Keratinocyte (primary cell): ENCODE results near the gene SERBP1. TPM values are rescaled to one million over a fixed set of nuclear protein-coding genes. Genes with fewer than 3 reads are reported as not detected.
A peak's percentile ranks its signal among the peaks of the same experiment; 100 is the strongest.

Source experiments
- DNase-seq: peaks from one replicate; pipeline ENCODE4 v3.0.0-alpha.2; 2011; ENCODE audit warnings: low read depth, missing footprints, low spot score
- FAIRE-seq: peaks from 2 replicates; lab custom pipeline; 2011; peaks lifted over from hg19 to GRCh38; lab: Jason Lieb, UNC
- H2AFZ ChIP-seq: 2 replicates; pipeline ENCODE4 v1.6.0; 2012; ENCODE audit warnings: low read length, control low read depth, inconsistent platforms; ENCODE audit not compliant: control insufficient read depth
- H3K27ac ChIP-seq: 2 replicates; pipeline ENCODE4 v1.5.1; 2011; ENCODE audit warnings: low read length; ENCODE audit not compliant: control insufficient read depth, insufficient read depth
- H3K27me3 ChIP-seq: 3 replicates; pipeline ENCODE4 v1.6.0; 2011; ENCODE audit warnings: low read length; ENCODE audit not compliant: control insufficient read depth, insufficient read depth; ENCODE audit errors: extremely low read depth
- H3K36me3 ChIP-seq, 2 experiments: 2 replicates in 1 of 2; 3 replicates in 1 of 2; pipeline ENCODE4 v1.5.1; 2011; ENCODE audit warnings: low read length in 2 of 2, mild to moderate bottlenecking in 1 of 2; ENCODE audit not compliant: control insufficient read depth in 2 of 2, insufficient read depth in 2 of 2; ENCODE audit errors: extremely low read depth in 1 of 2
- H3K4me1 ChIP-seq: 3 replicates; pipeline ENCODE4 v1.5.1; 2011; ENCODE audit warnings: low read length; ENCODE audit not compliant: control insufficient read depth, insufficient read depth; ENCODE audit errors: extremely low read depth
- H3K4me2 ChIP-seq: 3 replicates; pipeline ENCODE4 v1.6.0; 2011; ENCODE audit warnings: low read depth, low read length; ENCODE audit not compliant: control insufficient read depth, insufficient read depth; ENCODE audit errors: extremely low read depth
- H3K4me3 ChIP-seq, 3 experiments: fragments of 200-600 bp in 1 of 3; sonication (generic) in 1 of 3; 2 replicates in 2 of 3; 3 replicates in 1 of 3; pipeline ENCODE4 v1.5.1; 2011 to 2016; ENCODE audit warnings: low read length in 3 of 3, mild to moderate bottlenecking in 3 of 3, control low read depth in 2 of 3, inconsistent platforms in 1 of 3, low read depth in 1 of 3, mixed read lengths in 1 of 3, mixed run types in 1 of 3, moderate library complexity in 1 of 3; ENCODE audit not compliant: control insufficient read depth in 2 of 3, insufficient read depth in 2 of 3; ENCODE audit errors: extremely low read depth in 1 of 3
- H3K79me2 ChIP-seq: 2 replicates; pipeline ENCODE4 v1.6.0; 2012; ENCODE audit warnings: low read length; ENCODE audit not compliant: control insufficient read depth, insufficient read depth
- H3K9ac ChIP-seq: 3 replicates; pipeline ENCODE4 v1.6.0; 2011; ENCODE audit warnings: low read length; ENCODE audit not compliant: control insufficient read depth, insufficient read depth; ENCODE audit errors: extremely low read depth
- H3K9me1 ChIP-seq: 3 replicates; pipeline ENCODE4 v1.6.0; 2011; ENCODE audit warnings: low read length; ENCODE audit not compliant: control insufficient read depth, insufficient read depth; ENCODE audit errors: extremely low read depth
- H3K9me3 ChIP-seq: 2 replicates; pipeline ENCODE4 v1.5.1; 2012; ENCODE audit warnings: low read depth, low read length; ENCODE audit not compliant: control insufficient read depth
- H4K20me1 ChIP-seq: 3 replicates; pipeline ENCODE4 v1.6.0; 2011; ENCODE audit warnings: low read length; ENCODE audit not compliant: control insufficient read depth, insufficient read depth; ENCODE audit errors: extremely low read depth
- CTCF ChIP-seq, 3 experiments: IDR thresholded peaks in 1 of 3; conservative IDR thresholded peaks in 1 of 3; optimal IDR thresholded peaks in 1 of 3; 2 replicates in 2 of 3; 3 replicates in 1 of 3; pipeline versions ENCODE3 to v1.5.1; 2011; ENCODE audit warnings: low read length in 3 of 3, mild to moderate bottlenecking in 3 of 3, moderate library complexity in 2 of 3, control low read depth in 1 of 3, inconsistent platforms in 1 of 3; ENCODE audit not compliant: insufficient read depth in 2 of 3; ENCODE audit errors: extremely low read depth in 1 of 3
- EZH2 ChIP-seq: IDR thresholded peaks from one replicate; pipeline ENCODE4 v1.6.1; 2012; ENCODE audit warnings: inconsistent platforms, mild to moderate bottlenecking, low read length, moderate library complexity
- dilution Hi-C: fragments of 300-500 bp; cut with MboI; formaldehyde crosslinking; loops from one replicate; pipeline ENCODE4 v1.7.0; 2020; ENCODE audit warnings: low sequenced_read_pairs; ENCODE audit not compliant: extremely low pct_ligation_motif_present
- polyA plus RNA-seq, 5 experiments: library from polyadenylated mRNA; depleted of rRNA in 3 of 5; stranded (reverse) in 3 of 5; stranded (forward) in 1 of 5; unstranded in 1 of 5; fragments of >200 nt; gene quantifications; 1 replicate in 1 of 5; 2 replicates in 3 of 5; 3 replicates in 1 of 5; pipeline versions ENCODE4 v1.2.1 to v1.2.3, GENCODE V29; 2011 to 2012; ENCODE audit warnings: missing spikeins in 2 of 5, low read depth in 1 of 5, low replicate concordance in 1 of 5

The SERBP1 gene
- polyA plus RNA-seq, 1 donor (not counting 4 experiments of a cell fraction or from before 2014, with no cell fraction given): 352 TPM

- Histone ChIP-seq H3K9me1 (no peaks in the 10 kb centered on the region), H3K4me1 (peaks cover 12% of the 10 kb centered on the region), H3K36me3 (no peaks in the 10 kb centered on the region), H3K9ac (no peak overlapping the region), H3K27ac (no peak overlapping the region), H3K4me3 (no peak overlapping the region), H3K4me2 (no peak overlapping the region), H2AFZ (no peak overlapping the region), H3K27me3 (no peaks in the 10 kb centered on the region), H3K9me3 (no peaks in the 10 kb centered on the region), H4K20me1 (no peaks in the 10 kb centered on the region), H3K79me2 (no peaks in the 10 kb centered on the region)
- DNase-seq (no peak), FAIRE-seq (no peak)
- TF ChIP-seq EZH2: no peak
- TF ChIP-seq CTCF (optimal IDR thresholded peaks at IDR 0.05 in 1 of 3, IDR thresholded peaks at IDR 0.05 in 1 of 3, conservative IDR thresholded peaks at IDR 0.05 in 1 of 3; ENCODE audit: extremely low read depth in 1 of 3, insufficient read depth in 2 of 3, low read length in 3 of 3): no peak
- dilution Hi-C loops: no loop called here
Observed at GRCh38 chr1:67472056-67472455, 41.9 kb upstream of the SERBP1 start.

- no peak overlapping the region for H2AFZ ChIP-seq
- FAIRE-seq: peak; percentile 77
- no peak overlapping the region for H3K27ac ChIP-seq
- dilution Hi-C loops: no loop called here
- no peaks in the 10 kb centered on the region for H3K9me3 ChIP-seq
- no peaks in the 10 kb centered on the region for H4K20me1 ChIP-seq
- H3K9me1 ChIP-seq: no peaks in the 10 kb centered on the region
- no peak for TF ChIP-seq EZH2
- TF ChIP-seq CTCF (optimal IDR thresholded peaks at IDR 0.05 in 1 of 3, IDR thresholded peaks at IDR 0.05 in 1 of 3, conservative IDR thresholded peaks at IDR 0.05 in 1 of 3; ENCODE audit: extremely low read depth in 1 of 3, insufficient read depth in 2 of 3, low read length in 3 of 3): no peak
- DNase-seq: no peak
- no peaks in the 10 kb centered on the region for H3K79me2 ChIP-seq
- no peak overlapping the region for H3K4me2 ChIP-seq
- no peaks in the 10 kb centered on the region for H3K27me3 ChIP-seq
- no peak overlapping the region for H3K9ac ChIP-seq
- no peaks in the 10 kb centered on the region for H3K36me3 ChIP-seq
- no peak overlapping the region for H3K4me3 ChIP-seq
- H3K4me1 ChIP-seq: peaks cover 17% of the 10 kb centered on the region
Observed at GRCh38 chr1:67469431-67469830, 39.2 kb upstream of the SERBP1 start.
